Endodermal cell (in vitro differentiated cells): Measurements from ENCODE around the gene HIRA. TPM values are rescaled to one million over a fixed set of nuclear protein-coding genes. Genes with fewer than 3 reads are reported as not detected.
A peak's percentile ranks its signal among the peaks of the same experiment; 100 is the strongest.

Experiments used
- DNase-seq: peaks from one replicate; pipeline ENCODE4 v3.0.0-alpha.2; 2017
- H3K27ac ChIP-seq: 2 replicates; pipeline ENCODE4 v1.5.1; 2013; ENCODE audit warnings: mild to moderate bottlenecking, low read depth, low read length, moderate library complexity
- H3K27me3 ChIP-seq: 2 replicates; pipeline ENCODE4 v1.6.1; 2013; ENCODE audit warnings: mild to moderate bottlenecking, low read length, moderate library complexity; ENCODE audit not compliant: insufficient read depth, control insufficient read depth, poor library complexity, severe bottlenecking
- H3K36me3 ChIP-seq: 2 replicates; pipeline ENCODE4 v1.7.0; 2013; ENCODE audit warnings: mild to moderate bottlenecking, low read length, moderate library complexity; ENCODE audit not compliant: control insufficient read depth, insufficient read depth
- H3K4me1 ChIP-seq: one replicate; pipeline ENCODE4 v1.7.0; 2013; ENCODE audit warnings: low read length; ENCODE audit not compliant: control insufficient read depth, insufficient read depth
- H3K4me3 ChIP-seq: 2 replicates; pipeline ENCODE4 v1.5.1; 2013; ENCODE audit warnings: mild to moderate bottlenecking, low read length, moderate library complexity
- H3K9ac ChIP-seq: 2 replicates; pipeline ENCODE4 v1.6.1; 2013; ENCODE audit warnings: mild to moderate bottlenecking, low read length, moderate library complexity; ENCODE audit not compliant: poor library complexity, severe bottlenecking; ENCODE audit errors: extremely low read depth
- H3K9me3 ChIP-seq: 2 replicates; pipeline ENCODE4 v1.6.1; 2013; ENCODE audit warnings: mild to moderate bottlenecking, low read length, moderate library complexity; ENCODE audit not compliant: control insufficient read depth
- H3K27ac Mint-ChIP-seq: 2 replicates; pipeline ENCODE4 v1.8.0; 2020; ENCODE audit warnings: mixed read lengths
- H3K27me3 Mint-ChIP-seq: 2 replicates; pipeline ENCODE4 v1.8.0; 2021; ENCODE audit warnings: mild to moderate bottlenecking, mixed read lengths; ENCODE audit not compliant: insufficient read depth
- H3K36me3 Mint-ChIP-seq: 2 replicates; pipeline ENCODE4 v1.8.0; 2020; ENCODE audit warnings: low read depth, mixed read lengths
- H3K4me1 Mint-ChIP-seq: 2 replicates; pipeline ENCODE4 v1.8.0; 2020; ENCODE audit warnings: mixed read lengths
- H3K4me3 Mint-ChIP-seq: 2 replicates; pipeline ENCODE4 v1.8.0; 2020; ENCODE audit warnings: mild to moderate bottlenecking, moderate library complexity, mixed read lengths
- H3K9me3 Mint-ChIP-seq: 2 replicates; pipeline ENCODE4 v1.8.0; 2020; ENCODE audit warnings: mild to moderate bottlenecking, mixed read lengths
- WGBS, 2 experiments: methylation state at CpG; one replicate each; pipeline versions ENCODE4 v1.1.5 to v1.1.7; 2013; ENCODE audit warnings: missing lambda C conversion rate in 2 of 2, mixed read lengths in 1 of 2; ENCODE audit not compliant: insufficient coverage in 1 of 2, insufficient read length in 1 of 2; 5-methylcytosine and 5-hydroxymethylcytosine counted together
- total RNA-seq, 2 donors: library from RNA; stranded (reverse); fragmentation: NEBNext Ultra II Directional in 1 of 2; extraction: Animal tissue kit (Norgen Biotek cat#: 25700) in 1 of 2; gene quantifications; 2 replicates in 1 of 2; 3 replicates in 1 of 2; pipeline ENCODE4 v1.2.1, GENCODE V29; 2021
- TF ChIP-seq, protein P1 (sequence below): fragments of 200-600 bp; sonication (generic); conservative IDR thresholded peaks from 2 replicates; pipeline ENCODE4 v1.5.0; 2021; ENCODE audit warnings: antibody characterized with exemption, mild to moderate bottlenecking

Gene HIRA
- total RNA-seq, 2 donors from 2014 or later: 44.8 to 46.6 TPM

DNA sequence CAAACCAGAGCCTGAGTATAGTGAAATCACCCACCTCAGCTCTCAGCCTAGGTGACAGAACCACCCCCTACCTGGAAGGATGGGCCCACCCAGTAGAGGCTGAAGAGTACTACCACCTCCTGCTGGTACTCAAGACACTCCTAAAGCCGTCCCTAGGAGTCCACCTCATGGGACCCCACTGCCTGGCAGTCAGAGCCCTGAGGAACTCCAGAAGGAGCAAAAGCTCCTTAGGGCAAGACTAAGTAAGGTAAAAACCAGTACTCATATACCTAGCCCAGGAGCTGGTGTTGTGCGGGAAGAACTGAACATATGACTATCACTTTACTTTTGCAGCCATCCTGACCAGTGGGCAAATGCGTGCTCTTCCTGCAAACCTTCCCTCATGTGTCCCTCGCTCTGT lies 36.3 kb downstream of the HIRA start:
- Histone ChIP-seq H3K27ac (no peak overlapping the region), H3K9ac (no peak overlapping the region), H3K27me3 (no peaks in the 10 kb centered on the region), H3K36me3 (peaks cover 81% of the 10 kb centered on the region), H3K9me3 (no peaks in the 10 kb centered on the region), H3K4me1 (no peaks in the 10 kb centered on the region), H3K4me3 (no peak overlapping the region)
- Mint-ChIP-seq H3K36me3 (peaks cover 58% of the 10 kb centered on the region), H3K9me3 (no peaks in the 10 kb centered on the region), H3K4me1 (no peaks in the 10 kb centered on the region), H3K4me3 (no peak overlapping the region), H3K27ac (no peak overlapping the region), H3K27me3 (no peaks in the 10 kb centered on the region)
- WGBS, 2 experiments: 93 to 98% methylated on average over 4 of the region's 4 CpGs
- DNase-seq: peak; percentile 24
- TF ChIP-seq, protein P1, sequence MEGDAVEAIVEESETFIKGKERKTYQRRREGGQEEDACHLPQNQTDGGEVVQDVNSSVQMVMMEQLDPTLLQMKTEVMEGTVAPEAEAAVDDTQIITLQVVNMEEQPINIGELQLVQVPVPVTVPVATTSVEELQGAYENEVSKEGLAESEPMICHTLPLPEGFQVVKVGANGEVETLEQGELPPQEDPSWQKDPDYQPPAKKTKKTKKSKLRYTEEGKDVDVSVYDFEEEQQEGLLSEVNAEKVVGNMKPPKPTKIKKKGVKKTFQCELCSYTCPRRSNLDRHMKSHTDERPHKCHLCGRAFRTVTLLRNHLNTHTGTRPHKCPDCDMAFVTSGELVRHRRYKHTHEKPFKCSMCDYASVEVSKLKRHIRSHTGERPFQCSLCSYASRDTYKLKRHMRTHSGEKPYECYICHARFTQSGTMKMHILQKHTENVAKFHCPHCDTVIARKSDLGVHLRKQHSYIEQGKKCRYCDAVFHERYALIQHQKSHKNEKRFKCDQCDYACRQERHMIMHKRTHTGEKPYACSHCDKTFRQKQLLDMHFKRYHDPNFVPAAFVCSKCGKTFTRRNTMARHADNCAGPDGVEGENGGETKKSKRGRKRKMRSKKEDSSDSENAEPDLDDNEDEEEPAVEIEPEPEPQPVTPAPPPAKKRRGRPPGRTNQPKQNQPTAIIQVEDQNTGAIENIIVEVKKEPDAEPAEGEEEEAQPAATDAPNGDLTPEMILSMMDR: no peak

- Histone ChIP-seq H3K9ac (no peak overlapping the region), H3K36me3 (peaks cover 83% of the 10 kb centered on the region), H3K27me3 (no peaks in the 10 kb centered on the region), H3K27ac (no peak overlapping the region), H3K4me1 (no peaks in the 10 kb centered on the region), H3K4me3 (no peak overlapping the region), H3K9me3 (no peaks in the 10 kb centered on the region)
- no peaks in the 10 kb centered on the region for H3K9me3 Mint-ChIP-seq
- TF ChIP-seq, protein P1: no peak
- no peak overlapping the region for H3K27ac Mint-ChIP-seq
- H3K27me3 Mint-ChIP-seq: no peaks in the 10 kb centered on the region
- DNase-seq: peak; percentile 25
- H3K36me3 Mint-ChIP-seq: peaks cover 63% of the 10 kb centered on the region
- 93 to 94% methylated on average over 6 to 8 of the region's 8 CpGs for WGBS, 2 experiments
- no peaks in the 10 kb centered on the region for H3K4me1 Mint-ChIP-seq
- no peak overlapping the region for H3K4me3 Mint-ChIP-seq
Observed at GRCh38 chr22:19394274-19395050, 37.1 kb downstream of the HIRA start.

DNA sequence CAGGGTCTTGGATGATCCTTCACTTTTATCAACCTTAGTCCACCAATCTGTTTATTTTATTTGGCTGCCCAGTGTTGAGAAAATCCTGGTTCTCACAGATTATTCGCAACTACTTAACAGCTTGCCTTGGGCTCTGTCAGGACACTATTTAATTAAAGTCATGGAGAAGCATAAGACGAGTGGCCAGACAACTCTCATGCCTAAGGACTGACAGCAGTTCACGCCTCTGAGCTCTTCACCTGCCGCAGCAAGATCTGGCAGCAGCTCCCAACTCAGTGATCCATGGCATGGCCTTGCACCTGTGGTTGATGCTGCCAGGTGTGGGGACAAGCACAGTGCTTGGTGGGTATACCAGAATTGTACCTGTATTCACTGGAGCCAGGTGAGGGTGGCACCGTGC lies 37.8 kb downstream of the HIRA start:
- Histone ChIP-seq H3K27ac (no peak overlapping the region), H3K4me1 (no peaks in the 10 kb centered on the region), H3K36me3 (peaks cover 80% of the 10 kb centered on the region), H3K4me3 (no peak overlapping the region), H3K9ac (no peak overlapping the region), H3K9me3 (no peaks in the 10 kb centered on the region), H3K27me3 (no peaks in the 10 kb centered on the region)
- 84 to 89% methylated on average over 5 of the region's 5 CpGs for WGBS, 2 experiments
- no peaks in the 10 kb centered on the region for H3K9me3 Mint-ChIP-seq
- DNase-seq: peak; percentile 37
- H3K4me3 Mint-ChIP-seq: no peak overlapping the region
- no peaks in the 10 kb centered on the region for H3K27me3 Mint-ChIP-seq
- no peak overlapping the region for H3K27ac Mint-ChIP-seq
- TF ChIP-seq, protein P1: no peak
- no peaks in the 10 kb centered on the region for H3K4me1 Mint-ChIP-seq
- peaks cover 65% of the 10 kb centered on the region for H3K36me3 Mint-ChIP-seq
